Upper lobe of left lung (tissue), 4 donors: Measurements from ENCODE around the gene ADAM19.

Experiments
- POLR2AphosphoS5 ChIP-seq, 2 donors: sonication (generic); formaldehyde crosslinking; IDR thresholded peaks; one replicate each; pipeline ENCODE4 v1.5.1; 2017; ENCODE audit warnings: antibody characterized with exemption in 2 of 2
- TF ChIP-seq, protein P1 (sequence below), 6 experiments: fragments of 450-650 bp in 4 of 6; fragments of 200-600 bp in 2 of 6; sonication (generic) in 2 of 6; IDR thresholded peaks; one replicate each; pipeline ENCODE4 v1.5.1; 2016 to 2019; ENCODE audit warnings: antibody characterized with exemption in 6 of 6

DNA sequence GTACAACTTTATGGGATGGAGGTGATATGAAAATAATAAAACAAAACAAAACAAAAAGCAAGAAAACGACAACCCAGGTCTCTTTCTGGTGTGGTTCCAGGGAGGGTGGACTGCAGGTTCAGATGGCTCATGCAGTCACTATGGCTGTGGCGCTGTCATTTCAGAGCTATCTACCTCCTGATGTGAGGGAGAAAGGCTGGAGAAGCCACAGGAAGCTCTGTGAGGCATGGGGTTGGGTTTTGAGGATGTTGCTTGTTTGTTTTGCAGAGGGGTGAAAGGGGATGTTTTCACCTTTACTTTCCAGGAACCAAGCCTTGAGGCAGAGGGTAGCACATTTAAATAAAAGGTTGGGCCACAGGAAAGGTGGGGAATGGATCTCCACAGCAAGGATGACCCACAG is 96.8 kb downstream of the ADAM19 start:
- TF ChIP-seq, protein P1, sequence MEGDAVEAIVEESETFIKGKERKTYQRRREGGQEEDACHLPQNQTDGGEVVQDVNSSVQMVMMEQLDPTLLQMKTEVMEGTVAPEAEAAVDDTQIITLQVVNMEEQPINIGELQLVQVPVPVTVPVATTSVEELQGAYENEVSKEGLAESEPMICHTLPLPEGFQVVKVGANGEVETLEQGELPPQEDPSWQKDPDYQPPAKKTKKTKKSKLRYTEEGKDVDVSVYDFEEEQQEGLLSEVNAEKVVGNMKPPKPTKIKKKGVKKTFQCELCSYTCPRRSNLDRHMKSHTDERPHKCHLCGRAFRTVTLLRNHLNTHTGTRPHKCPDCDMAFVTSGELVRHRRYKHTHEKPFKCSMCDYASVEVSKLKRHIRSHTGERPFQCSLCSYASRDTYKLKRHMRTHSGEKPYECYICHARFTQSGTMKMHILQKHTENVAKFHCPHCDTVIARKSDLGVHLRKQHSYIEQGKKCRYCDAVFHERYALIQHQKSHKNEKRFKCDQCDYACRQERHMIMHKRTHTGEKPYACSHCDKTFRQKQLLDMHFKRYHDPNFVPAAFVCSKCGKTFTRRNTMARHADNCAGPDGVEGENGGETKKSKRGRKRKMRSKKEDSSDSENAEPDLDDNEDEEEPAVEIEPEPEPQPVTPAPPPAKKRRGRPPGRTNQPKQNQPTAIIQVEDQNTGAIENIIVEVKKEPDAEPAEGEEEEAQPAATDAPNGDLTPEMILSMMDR (IDR thresholded peaks at IDR 0.05), result no peak
- TF ChIP-seq POLR2AphosphoS5 (IDR thresholded peaks at IDR 0.05), result no peak
